GM12892 (cell line): Measurements from ENCODE around the gene CHST11.
A peak's percentile ranks its signal among the peaks of the same experiment; 100 is the strongest.

Experiments
- DNase-seq: peaks from one replicate; pipeline ENCODE4 v3.0.0; 2011; ENCODE audit not compliant: insufficient read length
- FAIRE-seq: peaks from 2 replicates; lab custom pipeline; 2011; peaks lifted over from hg19 to GRCh38; lab: Jason Lieb, UNC
- POLR2A ChIP-seq: IDR thresholded peaks from 2 replicates; pipeline ENCODE4 v1.6.1; 2011; ENCODE audit warnings: low read depth, low read length, control low read depth
- POLR2AphosphoS5 ChIP-seq: IDR thresholded peaks from 2 replicates; pipeline ENCODE4 v1.6.1; 2011; ENCODE audit warnings: low read depth, low read length, control low read depth
- TAF1 ChIP-seq: IDR thresholded peaks from 2 replicates; pipeline ENCODE4 v1.6.1; 2011; ENCODE audit warnings: low read depth, mild to moderate bottlenecking, control low read depth, low read length, borderline replicate concordance

Gene CHST11

GRCh38 chr12:104750061-104750460, 293.3 kb downstream of the CHST11 start:
- TF ChIP-seq POLR2AphosphoS5 = no peak
- TF ChIP-seq POLR2A = no peak
- no peak for TF ChIP-seq TAF1
- no peak for DNase-seq
- peak; percentile 80 for FAIRE-seq

- FAIRE-seq (no peak), DNase-seq (no peak)
- TF ChIP-seq TAF1 = no peak
- no peak for TF ChIP-seq POLR2A
- TF ChIP-seq POLR2AphosphoS5 = no peak
Measured at GRCh38 chr12:104751120-104751519, 294.4 kb downstream of the CHST11 start.

GRCh38 chr12:104751594-104751993, 294.8 kb downstream of the CHST11 start:
- no peak for TF ChIP-seq POLR2A
- TF ChIP-seq POLR2AphosphoS5 = no peak
- TF ChIP-seq TAF1 = no peak
- peak; percentile 67 for FAIRE-seq
- peak; percentile 43 for DNase-seq

- DNase-seq = no peak
- no peak for FAIRE-seq
- TF ChIP-seq TAF1 (no peak), POLR2AphosphoS5 (no peak), POLR2A (no peak)
Measured at GRCh38 chr12:104752016-104752415, 295.3 kb downstream of the CHST11 start.

GRCh38 chr12:104752881-104753280, 296.1 kb downstream of the CHST11 start:
- DNase-seq (no peak), FAIRE-seq (no peak)

GRCh38 chr12:104756901-104757300, 300.2 kb downstream of the CHST11 start:
- peak; percentile 78 for FAIRE-seq

More at GRCh38 chr12:104752881-104753280, 296.1 kb downstream of the CHST11 start:
- TF ChIP-seq POLR2A = no peak
- TF ChIP-seq TAF1 = no peak

GRCh38 chr12:104758771-104759170, 302.0 kb downstream of the CHST11 start:
- DNase-seq (no peak), FAIRE-seq (no peak)

More at GRCh38 chr12:104756901-104757300, 300.2 kb downstream of the CHST11 start:
- TF ChIP-seq POLR2AphosphoS5 (no peak), TAF1 (no peak), POLR2A (no peak)
- DNase-seq = no peak

GRCh38 chr12:104761091-104761490, 304.3 kb downstream of the CHST11 start:
- DNase-seq (no peak), FAIRE-seq (no peak)
- TF ChIP-seq POLR2A (no peak), POLR2AphosphoS5 (no peak), TAF1 (no peak)

More at GRCh38 chr12:104758771-104759170, 302.0 kb downstream of the CHST11 start:
- TF ChIP-seq POLR2AphosphoS5 (no peak), POLR2A (no peak), TAF1 (no peak)

- DNase-seq (no peak), FAIRE-seq (no peak)
- TF ChIP-seq POLR2AphosphoS5 = no peak
- no peak for TF ChIP-seq TAF1
- no peak for TF ChIP-seq POLR2A
Measured at GRCh38 chr12:104761611-104762010, 304.9 kb downstream of the CHST11 start.

- no peak for FAIRE-seq
- TF ChIP-seq POLR2AphosphoS5 (no peak), TAF1 (no peak), POLR2A (no peak)
- no peak for DNase-seq
Measured at GRCh38 chr12:104763168-104763805, 306.5 kb downstream of the CHST11 start.

GRCh38 chr12:104764225-104765091, 307.7 kb downstream of the CHST11 start:
- DNase-seq (no peak), FAIRE-seq (no peak)
- no peak for TF ChIP-seq POLR2A
- no peak for TF ChIP-seq TAF1
- no peak for TF ChIP-seq POLR2AphosphoS5

- TF ChIP-seq TAF1 (no peak), POLR2A (no peak), POLR2AphosphoS5 (no peak)
- DNase-seq (no peak), FAIRE-seq (no peak)
Measured at GRCh38 chr12:104767261-104767660, 310.5 kb downstream of the CHST11 start.
